Measurements from ENCODE around the gene HNRNPUL1.
"Not testable (repeated sequence)": the region's sequence is repeated elsewhere in the genome, so short reads cannot be mapped to it uniquely, and the experiment has no call there.

HNRNPUL1 gene

DNA sequence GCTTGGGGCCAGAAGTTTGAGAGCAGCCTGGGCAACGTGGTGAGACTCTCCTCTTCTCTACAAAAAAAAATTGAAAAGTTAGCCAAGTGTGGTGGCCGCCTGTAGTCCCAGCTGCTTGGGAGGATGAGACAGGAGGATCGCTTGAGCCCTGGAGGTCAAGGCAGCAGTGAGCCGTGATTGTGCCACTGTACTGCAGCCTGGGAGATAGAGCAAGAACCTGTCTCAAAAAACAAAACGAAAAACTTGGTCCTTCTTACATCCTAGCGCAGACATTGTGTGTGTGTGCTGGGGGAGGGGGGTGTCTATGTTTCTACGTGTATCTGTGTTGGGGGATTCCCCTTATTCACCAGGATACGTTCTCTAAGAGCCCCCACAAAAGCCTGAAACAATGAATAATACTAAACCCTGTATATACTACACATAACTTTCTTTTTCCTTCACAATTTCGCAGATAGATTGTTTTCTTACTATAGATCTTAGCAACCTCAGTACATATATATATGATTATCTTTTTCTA lies 37.2 kb upstream of the HNRNPUL1 start:
- TF ChIP-seq, protein P1, sequence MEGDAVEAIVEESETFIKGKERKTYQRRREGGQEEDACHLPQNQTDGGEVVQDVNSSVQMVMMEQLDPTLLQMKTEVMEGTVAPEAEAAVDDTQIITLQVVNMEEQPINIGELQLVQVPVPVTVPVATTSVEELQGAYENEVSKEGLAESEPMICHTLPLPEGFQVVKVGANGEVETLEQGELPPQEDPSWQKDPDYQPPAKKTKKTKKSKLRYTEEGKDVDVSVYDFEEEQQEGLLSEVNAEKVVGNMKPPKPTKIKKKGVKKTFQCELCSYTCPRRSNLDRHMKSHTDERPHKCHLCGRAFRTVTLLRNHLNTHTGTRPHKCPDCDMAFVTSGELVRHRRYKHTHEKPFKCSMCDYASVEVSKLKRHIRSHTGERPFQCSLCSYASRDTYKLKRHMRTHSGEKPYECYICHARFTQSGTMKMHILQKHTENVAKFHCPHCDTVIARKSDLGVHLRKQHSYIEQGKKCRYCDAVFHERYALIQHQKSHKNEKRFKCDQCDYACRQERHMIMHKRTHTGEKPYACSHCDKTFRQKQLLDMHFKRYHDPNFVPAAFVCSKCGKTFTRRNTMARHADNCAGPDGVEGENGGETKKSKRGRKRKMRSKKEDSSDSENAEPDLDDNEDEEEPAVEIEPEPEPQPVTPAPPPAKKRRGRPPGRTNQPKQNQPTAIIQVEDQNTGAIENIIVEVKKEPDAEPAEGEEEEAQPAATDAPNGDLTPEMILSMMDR (IDR thresholded peaks at IDR 0.05; ENCODE audit: extremely low read depth, insufficient read depth, missing control alignments): no peak
- in situ Hi-C loops (cut with MboI; ENCODE audit: low pct_unique_long_range_greater_than_20kb, low sequenced_read_pairs, unreplicated experiment): no loop called here
- DNase-seq (ENCODE audit: low spot score): no peak

DNA sequence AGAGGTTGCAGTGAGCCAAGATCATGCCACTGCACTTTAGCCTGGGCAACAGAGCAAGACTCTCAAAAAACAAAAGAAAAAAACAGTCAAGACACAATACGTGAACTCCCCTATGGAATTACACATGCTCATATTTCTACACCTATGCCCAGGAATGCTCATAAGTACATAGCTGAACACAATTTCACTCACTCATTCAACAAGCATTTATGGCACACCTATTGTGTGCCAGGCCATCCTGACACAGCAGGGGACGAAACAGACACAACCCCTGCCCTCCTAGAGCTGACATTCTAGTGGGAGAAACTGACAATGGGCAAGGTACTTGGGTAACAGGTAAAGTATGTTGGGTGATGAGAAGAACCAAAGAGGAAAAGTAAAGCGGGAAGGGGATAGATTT lies 35.7 kb upstream of the HNRNPUL1 start:
- TF ChIP-seq, protein P1 (IDR thresholded peaks at IDR 0.05; ENCODE audit: extremely low read depth, insufficient read depth, missing control alignments): no peak
- in situ Hi-C loops (cut with MboI; ENCODE audit: low pct_unique_long_range_greater_than_20kb, low sequenced_read_pairs, unreplicated experiment): no loop called here
- no peak for DNase-seq (ENCODE audit: low spot score)

DNA sequence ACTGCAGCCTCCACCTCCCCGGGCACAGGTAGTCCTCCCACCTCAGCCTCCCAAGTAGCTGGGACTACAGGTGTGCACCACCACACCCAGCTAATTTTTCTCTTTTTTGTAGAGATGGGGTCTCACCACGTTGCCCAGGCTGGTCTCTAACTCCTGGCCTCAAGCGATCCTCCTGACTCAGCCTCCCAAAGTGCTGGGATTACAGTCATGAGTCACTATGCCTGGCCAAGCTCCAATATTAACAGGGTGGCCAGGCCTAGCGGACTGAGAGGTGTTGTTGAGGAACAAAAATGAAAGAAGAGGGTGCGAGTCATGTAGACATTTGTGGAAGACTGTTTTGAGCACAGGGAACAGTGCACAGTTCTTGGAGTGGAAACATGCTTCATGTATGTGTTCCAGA lies 34.8 kb upstream of the HNRNPUL1 start:
- DNase-seq (ENCODE audit: low spot score); in situ Hi-C loops (cut with MboI; ENCODE audit: low pct_unique_long_range_greater_than_20kb, low sequenced_read_pairs, unreplicated experiment): not testable (repeated sequence)

DNA sequence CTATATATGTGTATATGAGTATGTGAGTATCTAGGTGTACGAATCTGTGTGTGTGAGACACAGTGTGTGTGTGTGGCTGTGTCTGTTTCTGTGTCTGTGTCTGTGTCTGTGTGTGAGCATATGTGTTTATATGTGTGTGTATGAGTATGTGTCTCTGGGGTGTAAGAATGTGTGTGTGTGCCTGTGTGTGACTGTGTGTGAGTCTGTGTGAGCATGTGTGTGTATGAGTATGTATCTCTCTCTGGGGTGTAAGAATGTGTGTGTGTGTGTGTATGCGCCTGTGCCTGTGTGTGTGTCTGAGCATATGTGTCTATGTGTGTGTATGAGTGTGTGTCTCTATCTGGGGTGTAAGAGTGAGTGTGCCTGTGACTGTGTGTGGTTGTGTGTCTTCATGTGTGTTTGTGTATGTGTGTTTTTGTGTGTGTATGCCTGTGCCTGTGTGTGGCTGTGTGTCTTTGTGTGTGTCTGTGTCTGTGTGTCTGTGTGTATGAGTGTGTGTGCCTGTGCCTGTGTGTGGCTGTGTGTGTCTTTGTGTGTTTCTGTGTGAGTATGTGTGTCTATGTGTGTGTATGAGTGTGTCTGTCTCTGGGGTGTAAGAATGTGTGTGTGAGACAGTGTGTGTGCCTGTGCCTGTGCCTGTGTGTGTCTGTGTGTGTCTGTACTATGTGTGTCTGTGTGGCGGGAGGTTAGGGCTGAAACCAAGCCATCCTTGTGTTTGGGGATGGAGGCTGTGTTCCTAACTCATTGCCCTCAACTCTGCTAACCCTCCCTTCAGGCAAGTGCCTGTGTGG lies 33.9 kb upstream of the HNRNPUL1 start:
- TF ChIP-seq, protein P1 (IDR thresholded peaks at IDR 0.05; ENCODE audit: extremely low read depth, insufficient read depth, missing control alignments): no peak
- in situ Hi-C loops (cut with MboI; ENCODE audit: low pct_unique_long_range_greater_than_20kb, low sequenced_read_pairs, unreplicated experiment): no loop called here
- DNase-seq (ENCODE audit: low spot score): no peak

DNA sequence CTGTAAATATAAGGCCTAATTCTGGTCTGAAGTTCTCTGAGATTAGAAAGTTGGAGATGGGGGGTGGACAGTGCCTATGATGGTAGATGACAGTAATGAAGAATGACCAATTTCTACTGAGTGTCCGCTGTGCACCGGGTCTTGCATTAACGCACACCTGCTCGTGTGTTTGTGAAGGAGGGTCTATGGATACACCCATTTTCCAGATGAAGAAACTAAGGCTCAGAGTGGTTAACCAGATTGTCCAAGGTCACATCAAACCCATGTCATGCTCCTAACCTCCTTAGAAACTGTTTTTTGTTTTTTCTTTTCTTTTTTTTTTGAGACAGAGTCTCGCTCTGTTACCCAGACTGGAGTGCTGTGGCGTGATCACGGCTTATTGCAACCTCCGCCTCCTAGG lies 31.5 kb upstream of the HNRNPUL1 start:
- no peak for DNase-seq (ENCODE audit: low spot score)
- in situ Hi-C loops (cut with MboI; ENCODE audit: low pct_unique_long_range_greater_than_20kb, low sequenced_read_pairs, unreplicated experiment): no loop called here
- TF ChIP-seq, protein P1 (IDR thresholded peaks at IDR 0.05; ENCODE audit: extremely low read depth, insufficient read depth, missing control alignments): no peak

DNA sequence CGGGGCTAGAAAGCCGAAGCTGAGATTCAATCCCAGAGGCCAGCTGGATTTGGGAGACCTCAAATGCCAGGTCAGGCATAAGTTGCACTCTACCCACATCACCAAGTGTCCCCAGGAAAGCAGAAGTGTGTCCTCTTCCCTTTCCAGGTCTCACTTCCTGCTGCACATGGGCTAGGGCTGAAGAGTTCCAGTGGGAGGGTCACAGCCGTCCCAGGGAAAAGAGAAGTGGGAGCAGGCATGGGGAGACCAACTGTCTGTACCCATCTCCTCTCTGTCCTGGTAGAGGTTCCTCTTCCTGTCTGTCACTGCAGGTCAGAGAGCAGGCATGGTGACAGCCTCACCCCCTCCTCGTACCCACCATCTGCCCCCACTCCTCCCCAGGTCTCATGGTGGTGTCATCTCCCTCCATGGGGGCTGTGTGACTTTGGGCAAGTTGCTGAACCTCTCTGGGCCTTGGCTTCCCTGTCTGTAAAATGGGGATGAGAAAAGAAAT lies 30.4 kb upstream of the HNRNPUL1 start:
- in situ Hi-C loops (cut with MboI; ENCODE audit: low pct_unique_long_range_greater_than_20kb, low sequenced_read_pairs, unreplicated experiment): no loop called here
- DNase-seq (ENCODE audit: low spot score): no peak
- TF ChIP-seq, protein P1 (IDR thresholded peaks at IDR 0.05; ENCODE audit: extremely low read depth, insufficient read depth, missing control alignments): no peak

DNA sequence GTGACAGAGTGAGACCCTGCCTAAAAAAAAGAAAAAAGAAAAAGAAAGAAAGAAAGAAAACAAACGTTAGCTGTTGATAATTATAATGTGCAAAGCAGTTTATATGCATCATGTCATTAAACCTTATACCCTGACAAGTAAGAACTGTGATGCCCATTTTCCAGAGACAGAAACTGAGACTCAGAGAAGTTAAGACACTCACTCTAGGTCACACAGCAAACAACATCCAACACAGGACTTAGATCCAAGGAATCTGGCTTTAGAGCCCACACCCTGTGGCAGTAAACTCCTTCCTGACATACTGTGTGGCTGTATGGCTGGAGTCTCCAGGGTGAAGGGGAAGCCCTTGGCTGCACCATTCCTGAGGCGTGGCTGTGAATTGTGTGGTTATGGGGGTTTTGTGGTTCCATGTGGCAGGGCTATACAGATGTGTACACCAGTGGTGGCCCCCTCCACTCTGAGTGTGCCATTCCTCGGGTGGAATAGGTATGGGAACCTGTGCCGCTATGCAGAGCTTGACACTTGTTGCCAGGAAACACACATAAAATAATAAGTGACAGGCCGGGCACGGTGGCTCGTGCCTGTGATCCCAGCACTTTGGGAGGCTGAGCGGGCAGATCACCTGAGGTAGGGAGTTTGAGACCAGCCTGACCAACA lies 29.5 kb upstream of the HNRNPUL1 start:
- in situ Hi-C loops (cut with MboI; ENCODE audit: low pct_unique_long_range_greater_than_20kb, low sequenced_read_pairs, unreplicated experiment): no loop called here
- no peak for DNase-seq (ENCODE audit: low spot score)
- TF ChIP-seq, protein P1 (IDR thresholded peaks at IDR 0.05; ENCODE audit: extremely low read depth, insufficient read depth, missing control alignments): no peak

All from GM13977 (cell line).